Measurements from ENCODE around the gene NMB.

NMB gene

DNA sequence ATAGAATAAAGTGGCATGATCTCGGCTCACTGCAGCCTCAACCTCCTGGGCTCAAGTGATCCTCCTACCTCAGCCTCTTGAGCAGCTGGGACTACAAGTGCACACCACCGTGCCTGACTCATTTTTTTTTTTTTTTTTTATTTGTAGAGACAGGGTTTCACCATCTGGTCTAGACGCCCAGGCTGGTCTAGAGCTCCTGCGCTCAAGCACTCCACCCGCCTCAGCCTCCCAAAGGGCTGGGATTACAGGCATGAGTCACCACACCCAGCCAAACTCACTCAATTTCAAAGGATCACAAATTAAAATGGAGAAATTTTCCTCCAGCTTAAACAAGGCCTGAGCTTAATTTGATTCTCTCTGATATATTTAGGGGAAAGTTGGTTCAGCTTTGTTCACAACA is 27.3 kb upstream of the NMB start:
- no peaks in the 10 kb centered on the region for H3K9me3 ChIP-seq (ENCODE audit: control insufficient read depth, low read length)
- H3K4me1 ChIP-seq (ENCODE audit: control insufficient read depth, insufficient read depth, low read length, poor library complexity, severe bottlenecking): no peaks in the 10 kb centered on the region
- no peaks in the 10 kb centered on the region for H3K27me3 ChIP-seq (replicated peaks; ENCODE audit: control insufficient read depth, insufficient read depth, low read length, poor library complexity, severe bottlenecking)
- no peak overlapping the region for H3K27ac ChIP-seq (ENCODE audit: insufficient read depth, low read length, poor library complexity, severe bottlenecking)
- H3K36me3 ChIP-seq (ENCODE audit: control insufficient read depth, insufficient read depth, low read length): peaks cover 30% of the 10 kb centered on the region
- no peak overlapping the region for H3K4me3 ChIP-seq (ENCODE audit: insufficient read depth, low read depth, low read length, poor library complexity, severe bottlenecking)
- peak in 1 of 3 donors; percentile 12 for DNase-seq

GRCh38 chr15:84684092-84684491 is 26.1 kb upstream of the NMB start:
- H3K27ac ChIP-seq (ENCODE audit: insufficient read depth, low read length, poor library complexity, severe bottlenecking): no peak overlapping the region

GRCh38 chr15:84681831-84682230 is 23.8 kb upstream of the NMB start:
- H3K27ac ChIP-seq (ENCODE audit: insufficient read depth, low read length, poor library complexity, severe bottlenecking): no peak overlapping the region
- H3K36me3 ChIP-seq (ENCODE audit: control insufficient read depth, insufficient read depth, low read length): peaks cover 18% of the 10 kb centered on the region
- no peak overlapping the region for H3K4me3 ChIP-seq (ENCODE audit: insufficient read depth, low read depth, low read length, poor library complexity, severe bottlenecking)
- DNase-seq: peak; percentile 26 to 61 (median 37)
- H3K27me3 ChIP-seq (replicated peaks; ENCODE audit: control insufficient read depth, insufficient read depth, low read length, poor library complexity, severe bottlenecking): no peaks in the 10 kb centered on the region
- no peaks in the 10 kb centered on the region for H3K9me3 ChIP-seq (ENCODE audit: control insufficient read depth, low read length)
- H3K4me1 ChIP-seq (ENCODE audit: control insufficient read depth, insufficient read depth, low read length, poor library complexity, severe bottlenecking): no peaks in the 10 kb centered on the region

More at GRCh38 chr15:84684092-84684491, 26.1 kb upstream of the NMB start:
- H3K4me3 ChIP-seq (ENCODE audit: insufficient read depth, low read depth, low read length, poor library complexity, severe bottlenecking): no peak overlapping the region
- peaks cover 32% of the 10 kb centered on the region for H3K36me3 ChIP-seq (ENCODE audit: control insufficient read depth, insufficient read depth, low read length)
- no peak for DNase-seq
- H3K4me1 ChIP-seq (ENCODE audit: control insufficient read depth, insufficient read depth, low read length, poor library complexity, severe bottlenecking): no peaks in the 10 kb centered on the region
- H3K27me3 ChIP-seq (replicated peaks; ENCODE audit: control insufficient read depth, insufficient read depth, low read length, poor library complexity, severe bottlenecking): no peaks in the 10 kb centered on the region
- H3K9me3 ChIP-seq (ENCODE audit: control insufficient read depth, low read length): no peaks in the 10 kb centered on the region

GRCh38 chr15:84671211-84671610 is 13.2 kb upstream of the NMB start:
- Histone ChIP-seq H3K36me3 (ENCODE audit: control insufficient read depth, insufficient read depth, low read length) (peaks cover 36% of the 10 kb centered on the region), H3K27ac (ENCODE audit: insufficient read depth, low read length, poor library complexity, severe bottlenecking) (no peak overlapping the region), H3K27me3 (replicated peaks; ENCODE audit: control insufficient read depth, insufficient read depth, low read length, poor library complexity, severe bottlenecking) (no peaks in the 10 kb centered on the region), H3K4me3 (ENCODE audit: insufficient read depth, low read depth, low read length, poor library complexity, severe bottlenecking) (no peak overlapping the region), H3K9me3 (ENCODE audit: control insufficient read depth, low read length) (no peaks in the 10 kb centered on the region), H3K4me1 (ENCODE audit: control insufficient read depth, insufficient read depth, low read length, poor library complexity, severe bottlenecking) (no peaks in the 10 kb centered on the region)
- DNase-seq: no peak

- H3K4me1 ChIP-seq (ENCODE audit: control insufficient read depth, insufficient read depth, low read length, poor library complexity, severe bottlenecking): no peaks in the 10 kb centered on the region
- H3K27ac ChIP-seq (ENCODE audit: insufficient read depth, low read length, poor library complexity, severe bottlenecking): no peak overlapping the region
- H3K27me3 ChIP-seq (replicated peaks; ENCODE audit: control insufficient read depth, insufficient read depth, low read length, poor library complexity, severe bottlenecking): no peaks in the 10 kb centered on the region
- no peaks in the 10 kb centered on the region for H3K9me3 ChIP-seq (ENCODE audit: control insufficient read depth, low read length)
- no peak overlapping the region for H3K4me3 ChIP-seq (ENCODE audit: insufficient read depth, low read depth, low read length, poor library complexity, severe bottlenecking)
- DNase-seq: no peak
- peaks cover 43% of the 10 kb centered on the region for H3K36me3 ChIP-seq (ENCODE audit: control insufficient read depth, insufficient read depth, low read length)
Measured at GRCh38 chr15:84669726-84670125, 11.7 kb upstream of the NMB start.

DNA sequence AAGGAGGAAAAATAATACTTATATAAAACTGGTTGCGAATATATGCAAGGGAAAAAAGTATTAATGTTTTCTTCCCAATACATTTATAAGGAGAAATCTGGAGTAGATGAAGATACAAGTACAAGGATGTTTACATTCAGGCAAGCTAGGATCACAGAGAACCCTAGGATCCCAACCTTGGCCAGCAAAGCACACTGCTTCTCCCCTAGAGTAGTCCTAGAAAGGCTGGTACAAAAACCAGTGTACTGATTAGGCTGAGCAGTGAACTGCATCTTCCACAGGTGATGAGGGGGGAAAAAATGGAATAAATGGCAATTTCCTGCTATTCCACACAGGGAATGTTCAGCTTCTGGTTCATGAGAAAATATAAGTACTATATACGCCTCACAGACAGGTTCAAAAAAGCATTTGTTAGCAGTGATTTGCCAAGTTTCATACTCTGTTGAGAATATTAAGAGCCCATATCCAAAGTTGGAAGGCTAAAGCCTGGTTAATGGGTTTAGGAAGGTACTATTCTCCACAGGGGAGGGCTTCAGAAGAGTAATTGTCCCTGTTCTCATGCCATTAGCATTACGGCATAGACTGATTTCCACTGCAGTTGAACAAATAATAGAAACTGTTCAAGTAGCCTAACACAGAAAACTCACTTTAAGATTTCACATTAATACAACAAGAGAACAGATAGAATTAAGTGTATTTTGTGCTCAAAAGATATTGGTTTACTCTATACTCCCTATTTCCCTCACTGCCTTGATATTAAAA is 10.4 kb upstream of the NMB start:
- Histone ChIP-seq H3K36me3 (ENCODE audit: control insufficient read depth, insufficient read depth, low read length) (peaks cover 39% of the 10 kb centered on the region), H3K4me1 (ENCODE audit: control insufficient read depth, insufficient read depth, low read length, poor library complexity, severe bottlenecking) (no peaks in the 10 kb centered on the region), H3K4me3 (ENCODE audit: insufficient read depth, low read depth, low read length, poor library complexity, severe bottlenecking) (no peak overlapping the region), H3K27me3 (replicated peaks; ENCODE audit: control insufficient read depth, insufficient read depth, low read length, poor library complexity, severe bottlenecking) (no peaks in the 10 kb centered on the region), H3K27ac (ENCODE audit: insufficient read depth, low read length, poor library complexity, severe bottlenecking) (no peak overlapping the region), H3K9me3 (ENCODE audit: control insufficient read depth, low read length) (no peaks in the 10 kb centered on the region)
- no peak for DNase-seq

GRCh38 chr15:84666373-84666772 is 8.4 kb upstream of the NMB start:
- Histone ChIP-seq H3K36me3 (ENCODE audit: control insufficient read depth, insufficient read depth, low read length) (peaks cover 37% of the 10 kb centered on the region), H3K4me1 (ENCODE audit: control insufficient read depth, insufficient read depth, low read length, poor library complexity, severe bottlenecking) (no peaks in the 10 kb centered on the region), H3K9me3 (ENCODE audit: control insufficient read depth, low read length) (no peaks in the 10 kb centered on the region), H3K27me3 (replicated peaks; ENCODE audit: control insufficient read depth, insufficient read depth, low read length, poor library complexity, severe bottlenecking) (no peaks in the 10 kb centered on the region), H3K27ac (ENCODE audit: insufficient read depth, low read length, poor library complexity, severe bottlenecking) (no peak overlapping the region), H3K4me3 (ENCODE audit: insufficient read depth, low read depth, low read length, poor library complexity, severe bottlenecking) (no peak overlapping the region)
- no peak for DNase-seq

DNA sequence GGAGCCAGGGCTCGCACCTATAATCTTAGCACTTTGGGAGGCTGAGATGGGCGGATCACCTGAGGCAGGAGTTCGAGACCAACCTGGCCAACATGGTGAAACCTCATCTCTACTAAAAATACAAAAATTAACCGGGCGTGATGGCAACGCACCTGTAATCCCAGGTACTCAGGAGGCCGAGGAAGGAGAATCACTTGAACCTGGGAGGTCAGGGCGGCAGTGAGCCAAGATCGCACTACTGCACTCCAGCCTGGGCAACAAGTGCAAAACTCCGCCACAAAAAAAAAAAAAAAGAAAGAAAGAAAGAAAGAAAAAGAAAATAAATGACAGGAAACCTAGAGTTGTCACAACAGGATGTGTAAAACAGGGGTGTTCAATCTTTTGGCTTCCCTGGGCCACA is 3.0 kb upstream of the NMB start:
- no peak overlapping the region for H3K27ac ChIP-seq (ENCODE audit: insufficient read depth, low read length, poor library complexity, severe bottlenecking)

DNA sequence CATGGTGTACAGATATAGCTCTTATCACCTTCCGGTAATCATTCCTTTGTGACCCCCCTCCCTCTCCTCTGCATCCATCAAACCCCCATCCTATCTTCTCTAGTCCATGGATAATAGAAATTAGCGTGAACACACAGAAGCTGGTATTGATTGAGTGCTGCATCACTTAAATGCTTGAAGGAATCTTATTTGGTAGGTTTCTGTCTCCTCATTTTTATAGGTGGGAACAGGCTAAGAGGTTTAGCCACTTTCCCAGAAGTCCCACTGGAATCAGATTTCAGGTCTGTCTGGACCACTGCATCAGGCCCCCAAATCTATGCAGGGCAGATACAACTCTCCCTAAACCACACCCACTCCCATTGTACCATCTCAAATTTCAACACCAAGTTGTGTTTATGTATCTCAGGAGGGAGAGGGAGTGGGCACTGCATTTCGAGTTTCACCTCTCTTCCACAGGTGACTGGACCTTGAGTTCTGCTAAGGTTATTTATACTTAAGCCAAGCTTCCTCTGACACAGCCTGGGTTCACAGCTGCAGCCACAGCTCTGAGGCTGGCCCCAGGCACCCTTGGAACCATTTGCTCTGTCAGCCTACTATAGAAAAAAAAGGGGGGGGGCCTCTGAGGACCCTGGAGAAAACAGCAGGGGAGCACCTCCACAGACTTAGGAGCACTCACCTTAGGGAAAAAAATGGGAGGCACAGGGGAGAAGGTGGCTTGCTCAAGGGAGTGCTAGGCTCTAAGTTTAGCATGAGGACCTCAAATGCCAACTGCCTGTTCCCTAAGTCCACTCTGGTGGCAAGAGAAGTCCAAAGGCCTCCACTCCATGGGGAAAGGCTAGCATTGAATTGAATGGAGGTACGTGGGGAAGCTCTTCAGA is 2.1 kb upstream of the NMB start:
- no peak overlapping the region for H3K4me3 ChIP-seq (ENCODE audit: insufficient read depth, low read depth, low read length, poor library complexity, severe bottlenecking)
- H3K9me3 ChIP-seq (ENCODE audit: control insufficient read depth, low read length): no peaks in the 10 kb centered on the region
- DNase-seq: no peak
- H3K36me3 ChIP-seq (ENCODE audit: control insufficient read depth, insufficient read depth, low read length): peaks cover 3% of the 10 kb centered on the region
- H3K27me3 ChIP-seq (replicated peaks; ENCODE audit: control insufficient read depth, insufficient read depth, low read length, poor library complexity, severe bottlenecking): no peaks in the 10 kb centered on the region
- peaks cover 11% of the 10 kb centered on the region for H3K4me1 ChIP-seq (ENCODE audit: control insufficient read depth, insufficient read depth, low read length, poor library complexity, severe bottlenecking)
- no peak overlapping the region for H3K27ac ChIP-seq (ENCODE audit: insufficient read depth, low read length, poor library complexity, severe bottlenecking)

More for the DNA sequence above, 3.0 kb upstream of the NMB start:
- Histone ChIP-seq H3K27me3 (replicated peaks; ENCODE audit: control insufficient read depth, insufficient read depth, low read length, poor library complexity, severe bottlenecking) (no peaks in the 10 kb centered on the region), H3K4me1 (ENCODE audit: control insufficient read depth, insufficient read depth, low read length, poor library complexity, severe bottlenecking) (peaks cover 10% of the 10 kb centered on the region), H3K36me3 (ENCODE audit: control insufficient read depth, insufficient read depth, low read length) (peaks cover 12% of the 10 kb centered on the region), H3K9me3 (ENCODE audit: control insufficient read depth, low read length) (no peaks in the 10 kb centered on the region), H3K4me3 (ENCODE audit: insufficient read depth, low read depth, low read length, poor library complexity, severe bottlenecking) (no peak overlapping the region)
- no peak for DNase-seq
